Measurements from ENCODE around the gene VSIG2.

DNA sequence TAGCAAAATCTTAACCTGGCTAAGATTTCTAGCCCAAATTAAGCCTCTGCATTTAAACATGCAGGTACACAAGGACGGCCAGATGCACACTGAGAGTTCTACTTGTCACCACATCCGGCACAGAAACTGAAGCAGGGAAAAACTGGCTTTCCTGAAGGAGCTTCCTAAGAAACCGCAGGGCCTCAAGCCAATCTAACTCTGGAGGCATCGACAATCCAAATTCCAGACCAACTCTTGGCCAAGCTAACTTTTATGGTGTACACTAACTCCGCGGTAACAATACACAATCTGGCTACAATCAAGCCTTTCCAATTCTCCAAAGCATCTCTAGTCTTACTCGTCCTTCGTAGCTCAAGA, 46.9 kb upstream of the VSIG2 start:
- TF ChIP-seq, protein P1, sequence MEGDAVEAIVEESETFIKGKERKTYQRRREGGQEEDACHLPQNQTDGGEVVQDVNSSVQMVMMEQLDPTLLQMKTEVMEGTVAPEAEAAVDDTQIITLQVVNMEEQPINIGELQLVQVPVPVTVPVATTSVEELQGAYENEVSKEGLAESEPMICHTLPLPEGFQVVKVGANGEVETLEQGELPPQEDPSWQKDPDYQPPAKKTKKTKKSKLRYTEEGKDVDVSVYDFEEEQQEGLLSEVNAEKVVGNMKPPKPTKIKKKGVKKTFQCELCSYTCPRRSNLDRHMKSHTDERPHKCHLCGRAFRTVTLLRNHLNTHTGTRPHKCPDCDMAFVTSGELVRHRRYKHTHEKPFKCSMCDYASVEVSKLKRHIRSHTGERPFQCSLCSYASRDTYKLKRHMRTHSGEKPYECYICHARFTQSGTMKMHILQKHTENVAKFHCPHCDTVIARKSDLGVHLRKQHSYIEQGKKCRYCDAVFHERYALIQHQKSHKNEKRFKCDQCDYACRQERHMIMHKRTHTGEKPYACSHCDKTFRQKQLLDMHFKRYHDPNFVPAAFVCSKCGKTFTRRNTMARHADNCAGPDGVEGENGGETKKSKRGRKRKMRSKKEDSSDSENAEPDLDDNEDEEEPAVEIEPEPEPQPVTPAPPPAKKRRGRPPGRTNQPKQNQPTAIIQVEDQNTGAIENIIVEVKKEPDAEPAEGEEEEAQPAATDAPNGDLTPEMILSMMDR (IDR thresholded peaks at IDR 0.05; ENCODE audit: low read depth, low read length) = no peak
- TF ChIP-seq EZH2phosphoT487 (IDR thresholded peaks at IDR 0.05; ENCODE audit: low read depth) = no peak
